Measurements from ENCODE around the gene AXIN1. TPM values are rescaled to one million over a fixed set of nuclear protein-coding genes. Genes with fewer than 3 reads are reported as not detected.

AXIN1 gene
- polyA plus RNA-seq, 1 experiment: 3.5 TPM

- ChIA-PET POLR2A (interaction anchor here (0.7 kb wide), 1 partner anchor 10 kb away, joined by 4 read pairs; no protein-coding TSS in a partner anchor), CTCF (no interaction called here)
- Histone ChIP-seq H3K27me3 (ENCODE audit: control insufficient read depth, insufficient read depth, low read length) (no peaks in the 10 kb centered on the region), H3K27ac (ENCODE audit: low read depth, low read length) (no peak overlapping the region), H3K9me3 (ENCODE audit: control insufficient read depth, insufficient read depth, low read length) (no peaks in the 10 kb centered on the region; the same call in 1 of the 2 replicates), H3K4me3 (ENCODE audit: low read depth, low read length) (no peak overlapping the region)
- DNase-seq (ENCODE audit: low read depth, low spot score): no peak
- no peak for TF ChIP-seq CTCF (IDR thresholded peaks at IDR 0.05; ENCODE audit: low read depth, low read length)
These were observed 46.2 kb upstream of the AXIN1 start for GRCh38 chr16:398561-399339.

GRCh38 chr16:397736-398332 is 45.3 kb upstream of the AXIN1 start:
- POLR2A ChIA-PET: interaction anchor here (0.6 to 0.7 kb wide), 2 partner anchors 11 to 76 kb away, joined by 3 to 4 read pairs; no protein-coding TSS in a partner anchor
- H3K4me3 ChIP-seq (ENCODE audit: low read depth, low read length): peak overlapping the region; percentile 21; the same call in 1 of the 2 replicates
- no peak for DNase-seq (ENCODE audit: low read depth, low spot score)
- peak overlapping the region; percentile 47 for H3K27ac ChIP-seq (ENCODE audit: low read depth, low read length)
- no peaks in the 10 kb centered on the region for H3K27me3 ChIP-seq (ENCODE audit: control insufficient read depth, insufficient read depth, low read length)
- CTCF ChIA-PET: no interaction called here
- TF ChIP-seq CTCF (IDR thresholded peaks at IDR 0.05; ENCODE audit: low read depth, low read length): peak; percentile 42
- H3K9me3 ChIP-seq (ENCODE audit: control insufficient read depth, insufficient read depth, low read length): no peaks in the 10 kb centered on the region; the same call in 1 of the 2 replicates

DNA sequence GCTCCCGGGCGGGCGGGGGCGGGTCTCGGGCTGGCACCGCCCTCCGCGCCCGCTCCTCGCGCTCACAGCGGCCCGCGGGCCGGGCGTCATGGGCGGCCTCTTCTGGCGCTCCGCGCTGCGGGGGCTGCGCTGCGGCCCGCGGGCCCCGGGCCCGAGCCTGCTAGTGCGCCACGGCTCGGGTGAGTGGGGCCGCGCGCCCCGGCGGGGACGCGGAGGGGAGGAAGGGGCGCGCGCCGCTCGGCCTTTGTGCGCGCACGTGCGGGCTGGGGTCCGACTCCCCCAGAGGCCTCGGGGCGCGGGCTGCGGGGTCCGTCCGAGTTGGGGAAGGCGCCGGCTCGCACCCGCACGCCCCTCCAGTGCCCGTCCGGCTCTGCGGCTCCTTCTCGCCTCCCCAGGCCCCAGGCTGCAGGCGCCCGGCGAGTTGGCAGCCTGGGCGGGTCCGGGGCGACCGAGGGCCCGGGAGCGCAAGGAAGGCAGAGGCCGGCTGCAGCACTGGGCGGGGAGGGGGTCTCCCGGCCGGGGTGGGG is 44.7 kb upstream of the AXIN1 start, which contains the start of gene NME4:
Gene NME4 (plus strand): TSS at position 65 of the 527 bp plus-strand sequence. CDS start 24 bp downstream, at position 89.
- peak within 1 kb of the TSS; percentile 64 for H3K4me3 ChIP-seq (ENCODE audit: low read depth, low read length)
- CTCF ChIA-PET: no interaction called here
- DNase-seq (ENCODE audit: low read depth, low spot score): no peak
- H3K9me3 ChIP-seq (ENCODE audit: control insufficient read depth, insufficient read depth, low read length): peaks cover under 1% of the 10 kb centered on the region
- peak within 1 kb of the TSS; percentile 47 for H3K27ac ChIP-seq (ENCODE audit: low read depth, low read length)
- no peaks in the 10 kb centered on the region for H3K27me3 ChIP-seq (ENCODE audit: control insufficient read depth, insufficient read depth, low read length)
- POLR2A ChIA-PET: interaction anchor here (0.6 kb wide), 1 partner anchor 77 kb away, joined by 3 read pairs; no protein-coding TSS in a partner anchor
- TF ChIP-seq CTCF (IDR thresholded peaks at IDR 0.05; ENCODE audit: low read depth, low read length): no peak

GRCh38 chr16:396605-397004 is 44.1 kb upstream of the AXIN1 start:
- Histone ChIP-seq H3K27me3 (ENCODE audit: control insufficient read depth, insufficient read depth, low read length) (no peaks in the 10 kb centered on the region), H3K9me3 (ENCODE audit: control insufficient read depth, insufficient read depth, low read length) (peaks cover 7% of the 10 kb centered on the region), H3K4me3 (ENCODE audit: low read depth, low read length) (peak overlapping the region; percentile 64), H3K27ac (ENCODE audit: low read depth, low read length) (no peak overlapping the region)
- ChIA-PET POLR2A (no interaction called here), CTCF (no interaction called here)
- no peak for TF ChIP-seq CTCF (IDR thresholded peaks at IDR 0.05; ENCODE audit: low read depth, low read length)
- DNase-seq (ENCODE audit: low read depth, low spot score): no peak

DNA sequence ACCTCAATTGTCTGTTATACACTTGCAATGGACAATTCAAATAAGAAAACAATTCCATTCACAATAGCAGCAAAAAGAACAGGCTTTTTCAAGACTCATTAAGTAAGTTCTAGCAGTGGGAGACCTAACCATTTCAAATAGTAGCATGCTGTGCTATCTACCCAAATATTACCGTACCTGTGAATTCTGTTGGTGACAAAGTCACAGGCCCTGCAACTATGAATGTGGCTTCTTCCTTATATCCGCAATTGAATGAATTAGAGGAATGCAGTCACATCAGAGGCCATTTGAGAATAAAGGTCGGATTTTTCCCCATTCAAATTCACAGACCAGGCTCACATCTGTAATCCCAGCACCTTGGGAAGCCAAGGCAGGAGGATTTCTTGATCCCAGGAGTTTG is 43.7 kb upstream of the AXIN1 start:
- DNase-seq (ENCODE audit: low read depth, low spot score): no peak
- Histone ChIP-seq H3K9me3 (ENCODE audit: control insufficient read depth, insufficient read depth, low read length) (peaks cover 7% of the 10 kb centered on the region), H3K4me3 (ENCODE audit: low read depth, low read length) (peak overlapping the region; percentile 64), H3K27ac (ENCODE audit: low read depth, low read length) (no peak overlapping the region), H3K27me3 (ENCODE audit: control insufficient read depth, insufficient read depth, low read length) (no peaks in the 10 kb centered on the region)
- ChIA-PET CTCF (no interaction called here), POLR2A (no interaction called here)
- TF ChIP-seq CTCF (IDR thresholded peaks at IDR 0.05; ENCODE audit: low read depth, low read length): no peak
